GM19351 (cell line): ENCODE measurements around the gene COL7A1.
A peak's percentile ranks its signal among the peaks of the same experiment; 100 is the strongest.
"Not testable (repeated sequence)": the region's sequence is repeated elsewhere in the genome, so short reads cannot be mapped to it uniquely, and the experiment has no call there.

Experiments used
- ATAC-seq: cut with Tn5 transposase; IDR thresholded peaks from one replicate; pipeline ENCODE4 v1.9.1; 2021; ENCODE audit warnings: mild to moderate bottlenecking, moderate library complexity; ENCODE audit not compliant: unreplicated experiment

The COL7A1 gene

DNA sequence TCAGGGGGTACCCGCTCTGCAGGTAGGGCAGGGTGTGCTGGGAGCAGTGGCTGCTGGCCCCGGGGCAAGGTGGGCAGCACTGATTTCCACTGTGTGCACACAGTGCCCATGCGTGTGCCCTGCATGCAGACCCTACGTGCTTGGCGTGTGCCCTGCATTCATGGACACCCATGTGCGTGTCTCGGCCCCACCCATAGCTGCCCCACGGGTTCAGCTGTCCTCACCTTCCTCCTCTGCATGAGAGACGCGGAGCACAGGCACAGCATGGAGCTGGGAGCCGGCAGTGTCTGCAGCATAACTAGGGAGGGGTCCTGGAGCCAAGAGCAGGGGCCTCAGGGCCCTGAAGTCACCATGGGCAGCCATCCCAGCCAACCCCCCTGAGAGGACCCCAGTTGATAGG, 29.9 kb downstream of the COL7A1 start:
- ATAC-seq: no peak

DNA sequence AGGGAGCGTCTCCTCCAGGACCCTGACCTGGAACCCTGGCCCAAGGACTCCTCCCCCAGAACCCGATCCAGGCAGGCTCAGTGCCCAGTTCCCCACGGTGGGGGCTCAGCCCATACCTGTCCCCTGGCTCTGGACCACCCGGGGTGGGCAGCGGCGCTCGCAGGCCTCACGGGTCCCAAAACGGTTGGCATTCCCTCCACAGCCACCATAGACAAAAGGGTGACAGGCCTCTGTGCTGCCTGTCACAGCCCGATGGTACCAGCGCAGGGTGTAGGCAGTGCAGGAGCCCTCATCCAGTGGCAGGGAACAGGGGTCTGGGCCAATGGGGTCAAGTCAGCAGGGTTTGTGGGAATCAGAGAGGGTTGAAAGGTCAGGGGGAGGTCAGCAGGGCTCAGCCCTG, 30.5 kb downstream of the COL7A1 start:
- no peak for ATAC-seq

DNA sequence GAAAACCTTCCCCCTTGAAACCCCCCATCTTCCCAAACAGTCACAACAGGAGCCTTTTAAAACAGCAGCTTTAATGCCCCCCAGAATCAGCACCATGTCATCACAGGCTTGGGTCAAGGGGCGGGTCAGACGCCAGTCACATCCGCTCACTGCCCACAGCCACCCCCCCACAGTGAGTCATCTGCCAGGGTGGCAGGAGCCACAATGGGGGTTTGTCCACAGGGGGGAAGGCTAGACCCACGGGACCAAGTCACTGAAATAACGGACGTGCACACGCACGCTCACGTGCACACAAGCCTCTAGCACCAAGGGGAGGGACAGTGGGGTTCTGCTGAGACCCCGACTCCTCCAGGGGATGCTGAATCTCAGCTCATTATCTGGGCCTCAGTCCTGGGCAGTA, 31.1 kb downstream of the COL7A1 start:
- no peak for ATAC-seq

DNA sequence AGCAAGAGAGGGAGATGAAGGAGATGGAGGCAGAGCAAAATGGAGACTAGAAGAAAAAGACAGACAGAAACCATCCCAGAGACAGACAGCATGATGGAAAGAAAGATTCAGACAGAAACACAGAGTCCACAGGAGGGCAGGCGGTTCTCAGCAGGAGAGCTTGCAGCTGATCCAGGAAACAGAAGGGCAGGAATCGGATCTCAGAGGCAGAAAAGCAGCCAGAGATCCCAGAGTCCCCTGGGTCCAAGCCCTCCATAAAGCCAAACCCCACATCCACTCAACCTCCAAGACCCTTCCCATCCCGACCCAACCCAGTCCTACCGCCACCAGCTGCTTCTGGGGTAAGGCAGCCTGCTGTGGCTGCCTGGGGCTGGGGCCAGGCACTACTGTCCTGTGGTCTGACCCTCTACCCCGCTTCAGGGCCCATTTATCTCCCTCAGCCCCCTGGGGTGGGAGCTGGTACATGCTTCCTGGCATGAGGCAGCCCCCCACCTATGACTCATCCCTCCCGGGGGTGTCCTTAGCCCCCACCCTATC, 31.7 kb downstream of the COL7A1 start, which contains the start of gene UCN2:
UCN2 (minus strand) TSS at position 400 of the 537 bp plus-strand sequence. CDS start 657 bp downstream, outside the sequence.
- no peak for ATAC-seq

DNA sequence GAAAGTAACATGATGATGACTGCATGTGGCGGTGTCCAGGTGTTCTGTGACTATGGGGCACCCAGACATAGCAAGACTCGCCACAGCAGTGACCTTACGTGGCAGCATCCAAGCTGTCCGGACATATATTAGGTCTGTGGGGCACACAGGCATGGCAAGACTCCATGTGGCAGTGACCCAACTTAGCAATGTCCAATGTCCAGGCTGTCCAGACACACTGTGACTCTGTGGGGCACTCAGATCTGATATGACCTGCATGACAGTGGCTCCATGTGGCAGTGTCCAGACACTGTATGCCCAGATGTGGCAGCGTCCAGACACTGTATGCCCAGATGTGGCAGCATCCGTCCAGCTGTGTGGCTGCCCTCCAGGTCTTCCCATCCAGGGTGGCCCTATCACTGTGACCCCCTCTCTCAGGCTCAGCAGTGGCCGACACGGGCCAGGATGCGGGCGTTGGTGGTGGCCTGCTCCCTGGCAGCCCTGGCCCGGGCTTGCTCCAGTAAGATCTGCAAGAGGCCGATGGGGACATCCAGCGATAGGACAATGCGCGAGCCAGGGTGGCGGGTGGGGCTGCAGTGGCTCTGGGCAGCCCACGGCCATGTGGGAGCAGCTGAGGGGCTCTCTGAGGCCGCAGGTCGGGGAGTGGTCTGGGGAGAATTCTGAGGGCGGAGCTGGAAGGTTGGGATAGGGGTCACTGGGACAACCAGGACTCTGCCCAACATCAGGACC, 32.6 kb downstream of the COL7A1 start:
- no peak for ATAC-seq

DNA sequence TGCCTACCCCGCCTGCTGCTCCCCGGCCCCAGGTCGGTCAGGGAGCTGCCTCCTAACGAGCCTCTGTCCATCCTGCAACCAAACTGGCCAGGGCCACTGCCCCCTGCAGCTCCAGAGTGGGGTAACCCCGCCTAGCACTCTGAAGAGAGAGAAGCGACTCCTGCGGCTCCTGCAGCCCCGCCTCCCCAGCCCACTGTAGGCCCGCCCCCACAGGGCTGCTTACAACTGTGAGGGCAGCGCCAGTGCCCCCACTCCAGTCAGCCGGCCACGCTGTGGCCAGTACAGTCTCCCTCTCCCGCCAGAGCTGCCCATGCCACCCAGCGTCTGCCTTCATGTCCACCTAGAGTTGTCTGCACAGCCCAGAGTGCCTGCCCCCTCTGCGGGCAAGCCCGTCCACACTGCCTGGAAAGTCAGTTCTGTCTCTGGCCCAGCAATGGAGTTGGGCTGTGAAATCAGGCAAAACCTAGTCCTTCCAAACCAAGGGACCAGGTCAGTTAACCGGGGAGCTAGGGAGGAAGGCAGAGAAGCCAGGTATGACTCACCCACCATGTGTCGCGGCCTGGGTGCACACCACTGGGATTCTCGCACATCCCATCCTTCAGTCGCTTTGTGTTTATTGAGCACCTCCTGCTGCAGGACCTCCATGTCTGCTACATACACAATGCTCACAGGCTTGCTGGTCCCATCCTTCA, 33.9 kb downstream of the COL7A1 start:
- ATAC-seq: no peak

DNA sequence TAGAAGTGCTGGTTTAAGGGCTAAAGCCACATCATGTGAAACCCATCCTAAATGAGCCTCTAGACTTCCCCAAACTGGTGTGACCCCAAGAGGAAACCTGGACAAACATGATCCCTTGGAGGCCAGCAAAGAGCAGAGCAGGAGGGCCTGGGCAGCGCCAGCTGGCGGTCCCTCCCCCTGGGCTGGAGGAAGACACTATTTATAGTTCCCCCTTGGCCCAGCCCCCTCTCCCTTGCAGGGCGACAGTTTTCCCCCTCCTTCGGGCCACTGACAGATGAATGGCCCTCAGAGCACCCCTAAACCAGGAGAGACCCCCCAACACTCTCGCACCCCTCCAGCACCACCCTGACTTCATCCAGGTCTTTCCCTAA, 34.5 kb downstream of the COL7A1 start:
- no peak for ATAC-seq

DNA sequence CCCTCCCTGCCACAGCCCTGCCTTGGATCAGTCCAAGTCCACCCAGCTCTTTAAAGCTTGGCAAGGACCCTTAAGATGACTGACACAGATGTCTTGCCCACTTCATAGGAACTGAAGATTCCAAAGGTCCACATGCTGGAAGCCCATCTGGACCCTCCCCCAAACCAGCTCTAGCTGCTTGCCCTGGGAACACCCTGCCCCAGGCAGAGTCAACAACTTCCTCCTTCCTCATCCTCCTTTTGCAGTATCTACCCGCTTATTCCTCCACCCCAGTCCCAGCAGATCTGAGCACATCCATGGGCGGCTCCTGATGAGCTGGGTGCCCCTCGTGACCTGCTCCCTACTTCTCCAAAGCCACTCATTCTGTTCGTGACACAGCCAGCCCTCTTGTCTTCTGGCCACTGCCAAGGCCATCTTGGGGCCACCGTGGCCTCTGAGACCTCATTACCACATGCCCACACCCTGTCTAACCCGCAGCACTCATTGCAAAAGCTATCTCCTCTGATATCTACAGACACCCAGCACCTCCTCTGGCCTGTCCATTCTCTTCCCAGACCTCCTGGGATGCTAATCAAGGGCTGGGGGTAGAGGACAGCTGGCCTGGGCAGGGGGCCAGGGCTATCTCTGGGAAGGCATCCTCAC, 36.5 kb downstream of the COL7A1 start:
- ATAC-seq: no peak

DNA sequence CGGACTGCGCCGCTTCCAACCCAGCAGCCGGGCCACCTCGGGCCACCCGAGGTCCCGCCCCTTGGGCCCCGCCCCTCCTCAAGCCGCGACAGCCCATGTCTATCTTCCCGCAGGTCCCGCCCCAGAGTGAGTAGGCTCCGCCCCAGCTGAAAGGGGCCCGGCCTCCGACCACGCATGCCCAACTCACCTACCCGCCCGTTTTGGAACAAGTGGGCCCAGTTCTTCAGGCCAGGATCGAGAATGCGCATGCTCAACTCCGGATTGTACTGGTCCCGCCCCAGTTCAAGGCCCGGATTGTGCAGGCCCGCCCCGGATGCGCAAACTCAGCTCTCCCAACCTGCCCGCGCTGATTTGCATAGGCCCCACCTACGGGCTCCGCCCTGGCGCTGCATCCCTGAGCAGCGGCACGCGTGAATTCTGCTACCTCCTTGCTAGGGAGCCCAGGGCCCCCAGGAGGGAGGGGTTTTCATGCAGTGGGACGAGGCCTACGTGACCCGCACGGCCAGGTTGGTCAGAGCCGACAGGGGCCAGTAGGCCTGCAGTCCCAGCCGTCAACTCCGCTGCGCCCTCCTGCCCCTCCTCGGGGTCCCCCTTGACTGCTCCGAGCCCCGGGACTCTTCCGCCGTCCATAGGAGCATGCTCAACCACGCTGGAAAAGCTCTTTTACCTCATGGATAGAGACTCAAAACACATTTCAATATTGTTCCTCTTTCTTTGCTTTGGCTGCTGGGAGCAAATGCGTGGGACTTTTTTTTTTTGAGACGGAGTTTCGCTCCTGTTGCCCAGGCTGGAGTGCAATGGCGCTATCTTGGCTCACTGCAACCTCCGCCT, 38.1 kb downstream of the COL7A1 start, which contains the start of gene PFKFB4:
PFKFB4 (minus strand) TSS at position 8 of the 831 bp plus-strand sequence. CDS start 26 bp downstream, outside the sequence.
- ATAC-seq: peak; percentile 87

DNA sequence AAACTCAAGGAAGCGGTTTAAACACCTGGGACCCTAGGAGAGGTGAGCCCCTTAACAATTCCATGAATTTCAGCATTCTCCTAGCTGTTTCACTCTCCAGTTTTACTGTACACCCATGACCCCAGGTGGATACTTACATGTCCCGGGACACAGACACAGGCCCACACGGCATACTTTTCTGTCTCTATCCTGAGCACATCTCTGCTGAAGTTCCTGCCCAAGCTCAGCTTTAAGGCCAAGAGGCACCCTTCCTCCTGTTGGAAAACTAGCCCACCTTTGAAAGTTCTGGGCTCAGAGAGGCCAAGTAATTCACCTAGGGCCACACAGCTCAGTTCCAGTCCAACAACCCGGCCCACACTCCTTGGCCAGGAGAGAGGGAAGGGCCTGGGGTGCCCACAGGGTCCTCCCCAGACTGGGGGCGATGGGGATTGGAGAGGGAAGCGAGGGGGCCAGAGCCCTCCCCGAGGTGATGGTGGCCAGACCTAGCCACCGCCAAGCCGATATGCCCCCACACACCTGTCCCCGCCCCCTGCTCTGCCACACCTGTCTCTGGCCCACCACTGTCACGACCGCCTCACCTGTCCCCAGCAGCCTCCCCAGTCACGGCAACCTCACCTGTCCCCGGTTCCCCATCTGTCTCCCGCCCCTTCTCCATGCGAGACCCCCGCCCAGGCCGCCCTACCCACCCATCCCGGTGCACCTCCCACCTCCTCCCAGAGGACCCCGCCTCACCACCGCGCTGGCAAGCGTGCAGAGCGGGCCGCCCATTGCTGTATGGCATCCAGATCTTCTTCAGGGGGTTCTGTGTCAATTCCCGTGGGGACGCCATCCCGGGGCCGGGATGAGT, 39.0 kb downstream of the COL7A1 start:
- no peak for ATAC-seq

DNA sequence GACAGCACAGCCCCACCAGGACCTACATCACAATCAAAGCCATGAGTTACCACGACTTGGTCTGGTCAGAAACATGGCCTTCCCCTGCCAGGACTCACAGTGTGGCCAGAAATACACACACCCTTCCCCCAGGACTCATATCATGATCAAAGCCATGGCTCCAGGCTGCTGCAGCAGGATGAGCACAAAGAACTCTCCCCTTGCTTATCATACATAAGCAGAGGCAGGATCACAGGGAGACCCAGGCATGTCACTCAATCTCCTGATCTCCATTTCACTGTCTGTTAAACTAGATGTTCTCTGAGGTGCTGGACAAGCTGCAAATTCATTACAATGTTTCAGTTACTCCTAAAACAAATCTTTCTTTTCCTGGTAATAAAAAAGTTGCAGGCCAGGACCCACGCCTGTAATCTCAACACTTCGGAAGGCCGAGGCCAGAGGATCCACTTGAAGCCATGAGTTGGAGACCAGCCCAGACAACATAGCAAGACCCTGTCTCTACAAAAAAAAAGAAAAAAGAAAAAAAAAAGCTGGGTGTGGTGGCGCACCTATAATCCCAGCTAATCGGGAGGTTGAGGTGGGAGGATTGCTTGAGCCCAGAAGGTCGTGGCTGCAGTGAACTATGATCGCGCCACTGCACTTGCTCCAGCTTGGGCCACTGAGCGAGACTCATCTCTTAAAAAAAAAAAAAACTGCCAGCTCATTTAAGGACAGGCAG, 39.7 kb downstream of the COL7A1 start:
- ATAC-seq: no peak

DNA sequence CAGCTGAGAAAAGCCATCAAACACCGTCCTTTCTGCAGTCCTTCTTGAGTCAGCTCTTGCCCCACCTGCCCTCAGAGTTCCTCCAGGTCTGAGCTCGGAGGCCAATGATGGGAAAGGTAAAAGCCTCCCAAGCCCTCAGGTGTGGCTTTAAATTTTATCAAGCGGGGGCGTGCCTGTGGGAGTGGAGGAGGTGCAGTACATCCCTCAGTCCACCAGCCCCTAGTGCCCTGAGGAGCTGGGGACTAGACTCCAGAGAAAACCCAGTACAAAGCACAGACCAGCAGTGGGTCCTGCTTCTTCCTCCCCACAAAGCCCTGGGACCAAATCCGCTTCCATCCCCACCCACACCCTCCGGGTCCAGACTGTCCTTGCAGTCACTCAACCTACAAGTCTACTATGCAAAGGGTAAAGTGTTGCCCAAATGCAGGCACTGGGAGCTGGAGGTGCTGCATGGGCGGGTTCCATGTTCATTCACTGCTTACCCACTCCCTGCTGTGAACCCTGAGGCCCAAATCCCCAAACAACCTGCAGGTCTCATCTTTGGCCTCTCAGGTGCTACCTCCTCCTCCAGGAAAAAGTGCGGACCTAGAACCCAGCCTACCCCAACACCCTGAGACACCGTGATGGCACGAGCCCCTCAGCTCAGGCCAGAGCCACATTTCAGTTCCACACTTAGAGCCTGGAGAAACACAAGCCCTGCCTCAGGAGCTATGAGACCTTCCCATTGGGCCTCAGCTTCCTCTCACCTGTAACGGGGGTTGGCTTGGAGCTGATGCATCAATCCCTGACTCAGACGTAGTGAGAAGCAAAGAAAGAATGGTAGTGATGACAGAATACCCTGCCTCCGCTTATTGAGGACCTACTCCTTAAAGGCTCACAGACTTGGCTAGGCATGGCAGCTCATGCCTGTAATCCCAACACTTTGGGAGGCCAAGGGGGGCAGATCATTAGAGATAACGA, 41.0 kb downstream of the COL7A1 start:
- ATAC-seq: no peak

DNA sequence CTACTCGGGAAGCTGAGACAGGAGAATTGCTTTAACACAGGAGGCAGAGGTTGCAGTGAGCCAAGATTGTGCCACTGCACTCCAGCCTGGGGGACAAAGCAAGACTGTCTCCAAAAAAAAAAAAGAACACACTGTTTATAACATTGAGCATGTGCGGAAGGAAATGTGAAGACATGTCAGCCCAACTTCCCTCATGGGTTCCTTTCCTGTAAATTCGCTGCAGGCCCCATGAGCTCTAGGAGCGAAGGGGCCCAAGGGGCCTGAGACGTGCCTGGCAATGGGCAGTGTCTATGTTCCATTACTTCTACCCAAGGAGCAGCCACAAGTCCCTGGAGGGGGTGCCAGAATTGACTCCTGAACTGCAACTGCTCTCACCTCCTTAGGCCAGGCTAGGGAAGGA, 41.8 kb downstream of the COL7A1 start:
- no peak for ATAC-seq

DNA sequence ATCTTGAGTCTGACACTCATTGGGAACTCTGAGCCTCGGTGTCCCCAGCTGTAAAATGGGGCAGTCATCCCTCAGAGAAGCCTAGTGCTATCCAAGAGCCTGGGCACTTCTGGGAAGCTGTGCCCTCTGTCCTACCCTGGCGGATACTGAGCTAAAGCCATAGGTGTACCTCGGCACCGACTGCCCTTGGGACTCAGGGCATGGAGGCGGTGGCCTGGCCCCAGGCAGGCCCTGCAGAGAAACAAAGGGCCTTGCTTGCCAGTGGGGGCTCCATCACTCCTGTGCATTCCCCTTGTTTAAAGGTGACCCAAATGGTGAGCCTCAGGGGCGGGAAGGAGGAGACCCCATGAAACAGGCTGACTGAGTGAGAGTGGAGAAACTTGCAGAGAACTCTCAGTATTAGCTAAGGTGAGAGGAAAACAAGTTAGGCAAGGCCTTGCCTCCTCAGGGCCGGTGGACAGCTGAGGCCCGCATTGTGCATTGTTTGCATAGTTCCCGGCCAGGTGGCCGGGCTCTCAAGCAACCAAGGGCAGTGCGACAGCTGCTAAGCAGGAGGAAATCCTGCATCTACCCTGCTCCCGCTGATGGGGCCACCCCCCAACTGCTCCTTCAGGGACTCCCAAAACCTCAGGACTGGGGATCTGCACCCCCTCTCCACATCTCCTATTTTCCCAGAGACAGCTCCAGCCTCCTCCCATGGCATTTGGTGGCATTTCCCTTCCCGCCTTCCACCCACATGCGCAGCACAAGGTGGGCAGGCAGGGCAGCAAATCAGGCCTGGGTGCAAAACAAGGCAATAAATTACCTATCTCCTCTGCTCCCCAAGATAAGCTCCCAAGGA, 42.8 kb downstream of the COL7A1 start:
- ATAC-seq: no peak

DNA sequence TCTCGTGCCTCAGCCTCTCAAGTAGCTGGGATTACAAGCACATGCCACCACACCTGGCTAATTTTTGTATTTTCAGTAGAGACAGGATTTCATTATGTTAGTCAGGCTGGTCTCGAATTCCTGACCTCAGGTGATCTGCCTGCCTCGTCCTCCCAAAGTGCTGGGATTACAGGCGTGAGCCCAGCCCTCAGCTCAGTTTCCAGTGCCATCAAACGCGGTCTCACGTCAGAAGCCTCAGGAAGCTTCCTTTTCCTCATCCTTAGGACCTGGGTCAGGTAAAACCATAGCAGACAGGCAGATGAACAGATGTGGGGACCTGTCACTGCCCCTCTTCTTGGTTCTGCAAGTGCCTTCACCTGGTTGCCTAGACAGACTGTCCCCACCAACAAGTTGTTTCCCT, 43.5 kb downstream of the COL7A1 start:
- ATAC-seq: not testable (repeated sequence)

DNA sequence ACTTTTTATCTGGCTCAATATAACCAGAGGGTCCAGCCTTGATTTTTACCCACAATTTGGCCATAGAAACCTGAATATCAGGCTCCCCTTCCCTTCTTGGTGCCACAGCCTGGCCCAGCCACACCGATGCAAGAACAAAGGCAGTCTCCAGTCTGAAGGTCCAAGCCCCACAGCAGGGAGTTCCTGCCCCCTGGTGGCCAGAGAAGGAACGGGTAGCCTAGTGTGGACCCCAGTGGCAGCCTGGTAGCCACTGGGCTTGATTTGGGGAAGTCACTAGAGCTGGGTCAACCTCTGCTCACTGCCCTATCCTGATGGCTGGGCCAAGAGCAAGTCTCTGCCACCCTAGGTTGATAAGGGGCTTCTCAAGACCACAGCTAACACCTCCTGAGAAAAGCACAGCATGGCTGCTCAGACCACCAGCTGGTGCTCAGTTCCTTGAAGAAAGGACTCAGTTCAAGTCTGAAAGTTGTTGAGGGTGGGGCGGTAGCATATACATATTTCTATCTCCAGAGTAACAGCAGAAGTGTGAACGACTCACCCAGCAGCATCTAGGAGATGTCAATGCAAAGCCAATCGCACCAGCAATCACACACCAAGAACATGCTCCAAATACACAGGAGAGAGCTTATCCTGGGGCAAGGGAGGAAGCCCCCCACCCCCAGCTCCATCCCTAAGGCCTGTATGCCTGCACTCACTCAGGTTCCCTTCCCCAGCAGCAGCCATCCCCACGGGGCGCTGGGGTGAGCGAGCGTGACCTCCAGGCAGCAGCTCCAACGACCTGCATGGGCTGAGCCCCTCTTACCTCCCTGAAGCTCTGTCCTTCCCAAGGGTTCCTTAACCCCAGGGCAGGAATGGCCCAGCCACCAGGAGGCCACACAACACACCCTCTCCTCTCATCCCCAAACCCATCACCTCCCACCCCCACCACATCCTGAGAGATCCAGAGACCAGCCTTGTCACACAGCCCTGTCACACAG, 46.1 kb downstream of the COL7A1 start:
- ATAC-seq: no peak
